IMR-90 (cell line): ENCODE results near the gene IGDCC3.

Experiments used
- CEBPB ChIP-seq: IDR thresholded peaks from 2 replicates; pipeline ENCODE4 v1.6.1; 2012; ENCODE audit warnings: low read depth, low read length, improper control_type of control experiment
- MXI1 ChIP-seq: IDR thresholded peaks from 2 replicates; pipeline ENCODE4 v1.6.1; 2012; ENCODE audit warnings: low read depth, mild to moderate bottlenecking, low read length, moderate library complexity, borderline replicate concordance
- POLR2A ChIP-seq: IDR thresholded peaks from 2 replicates; pipeline ENCODE4 v1.6.1; 2012; ENCODE audit warnings: mild to moderate bottlenecking, low read depth, low read length
- RAD21 ChIP-seq: IDR thresholded peaks from 2 replicates; pipeline ENCODE4 v1.6.1; 2012; ENCODE audit warnings: low read length, improper control_type of control experiment
- RCOR1 ChIP-seq: IDR thresholded peaks from 2 replicates; pipeline ENCODE4 v1.6.1; 2012; ENCODE audit warnings: mild to moderate bottlenecking, low read length, improper control_type of control experiment; ENCODE audit not compliant: insufficient replicate concordance
- RFX5 ChIP-seq: IDR thresholded peaks from 2 replicates; pipeline ENCODE4 v1.8.0; 2012; ENCODE audit warnings: low read depth, mild to moderate bottlenecking, low read length, moderate library complexity
- TF ChIP-seq, protein P1 (sequence below): conservative IDR thresholded peaks from 2 replicates; pipeline ENCODE4 v1.5.1; 2012; ENCODE audit warnings: mild to moderate bottlenecking, low read depth, low read length, improper control_type of control experiment

DNA sequence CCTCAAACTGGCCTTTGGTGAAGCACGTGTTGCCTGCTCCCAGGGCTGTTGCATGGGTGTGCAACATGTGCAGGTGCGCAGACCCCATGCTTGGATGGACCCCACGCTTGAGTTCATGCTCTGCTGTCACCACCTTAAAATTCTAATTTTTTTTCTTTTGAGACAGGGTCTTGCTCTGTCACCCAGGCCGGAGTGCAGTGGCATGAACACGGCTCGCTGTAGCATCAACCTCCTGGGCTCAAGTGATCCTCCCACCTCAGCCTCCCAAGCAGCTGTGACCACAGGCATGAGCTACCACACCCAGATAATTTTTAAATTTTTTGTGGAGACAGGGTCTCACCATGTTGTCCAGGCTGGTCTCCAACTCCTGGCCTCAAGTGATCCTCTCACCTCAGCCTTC is 9.1 kb upstream of the IGDCC3 start:
- TF ChIP-seq CEBPB, result no peak
- TF ChIP-seq MXI1, result no peak
- TF ChIP-seq, protein P1, sequence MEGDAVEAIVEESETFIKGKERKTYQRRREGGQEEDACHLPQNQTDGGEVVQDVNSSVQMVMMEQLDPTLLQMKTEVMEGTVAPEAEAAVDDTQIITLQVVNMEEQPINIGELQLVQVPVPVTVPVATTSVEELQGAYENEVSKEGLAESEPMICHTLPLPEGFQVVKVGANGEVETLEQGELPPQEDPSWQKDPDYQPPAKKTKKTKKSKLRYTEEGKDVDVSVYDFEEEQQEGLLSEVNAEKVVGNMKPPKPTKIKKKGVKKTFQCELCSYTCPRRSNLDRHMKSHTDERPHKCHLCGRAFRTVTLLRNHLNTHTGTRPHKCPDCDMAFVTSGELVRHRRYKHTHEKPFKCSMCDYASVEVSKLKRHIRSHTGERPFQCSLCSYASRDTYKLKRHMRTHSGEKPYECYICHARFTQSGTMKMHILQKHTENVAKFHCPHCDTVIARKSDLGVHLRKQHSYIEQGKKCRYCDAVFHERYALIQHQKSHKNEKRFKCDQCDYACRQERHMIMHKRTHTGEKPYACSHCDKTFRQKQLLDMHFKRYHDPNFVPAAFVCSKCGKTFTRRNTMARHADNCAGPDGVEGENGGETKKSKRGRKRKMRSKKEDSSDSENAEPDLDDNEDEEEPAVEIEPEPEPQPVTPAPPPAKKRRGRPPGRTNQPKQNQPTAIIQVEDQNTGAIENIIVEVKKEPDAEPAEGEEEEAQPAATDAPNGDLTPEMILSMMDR, result no peak
- TF ChIP-seq POLR2A, result no peak
- no peak for TF ChIP-seq RAD21
- TF ChIP-seq RCOR1, result no peak
- TF ChIP-seq RFX5, result no peak
